NT2/D1 (cell line): Measurements from ENCODE around the gene TRIM13.

ENCODE experiments used
- DNase-seq: peaks from one replicate; pipeline ENCODE4 v3.0.0-alpha.2; 2011; ENCODE audit warnings: low read depth, low spot score
- H3K27me3 ChIP-seq: 2 replicates; pipeline ENCODE4 v1.6.0; 2011; ENCODE audit warnings: mild to moderate bottlenecking; ENCODE audit not compliant: insufficient read length, insufficient read depth
- H3K36me3 ChIP-seq: 2 replicates; pipeline ENCODE4 v1.6.1; 2011; ENCODE audit warnings: mild to moderate bottlenecking, low read length, mixed read lengths; ENCODE audit not compliant: insufficient read depth, insufficient read length
- H3K4me1 ChIP-seq: 2 replicates; pipeline ENCODE4 v1.5.1; 2011; ENCODE audit not compliant: insufficient read depth, insufficient read length
- H3K4me3 ChIP-seq: 2 replicates; pipeline ENCODE4 v1.5.1; 2011; ENCODE audit warnings: low read depth; ENCODE audit not compliant: insufficient read length
- H3K9ac ChIP-seq: 2 replicates; pipeline ENCODE4 v1.6.0; 2011; ENCODE audit warnings: low read depth; ENCODE audit not compliant: insufficient read length
- H3K9me3 ChIP-seq: 2 replicates; pipeline ENCODE4 v1.5.1; 2011; ENCODE audit warnings: mild to moderate bottlenecking, low read length; ENCODE audit not compliant: insufficient read depth
- SUZ12 ChIP-seq: IDR thresholded peaks from 2 replicates; pipeline ENCODE4 v1.6.1; 2011; ENCODE audit not compliant: insufficient read length, insufficient read depth; ENCODE audit errors: extremely low read depth
- YY1 ChIP-seq: IDR thresholded peaks from 2 replicates; pipeline ENCODE4 v1.6.1; 2011; ENCODE audit not compliant: insufficient read length, insufficient read depth
- ZNF274 ChIP-seq: IDR thresholded peaks from 2 replicates; pipeline ENCODE4 v1.6.1; 2011; ENCODE audit warnings: mild to moderate bottlenecking, low read depth, low read length

TRIM13 gene

GRCh38 chr13:49998714-49999624 is 2.1 kb downstream of the TRIM13 start:
- H3K36me3 ChIP-seq: peaks cover 11% of the 10 kb centered on the region
- no peak for TF ChIP-seq ZNF274
- TF ChIP-seq SUZ12: no peak
- no peak for TF ChIP-seq YY1
- H3K9ac ChIP-seq: no peak overlapping the region
- no peak for DNase-seq
- H3K4me3 ChIP-seq: no peak overlapping the region
- no peaks in the 10 kb centered on the region for H3K27me3 ChIP-seq
- H3K9me3 ChIP-seq: peaks cover 3% of the 10 kb centered on the region; the same call in 1 of the 2 replicates
- no peaks in the 10 kb centered on the region for H3K4me1 ChIP-seq

GRCh38 chr13:50001287-50001686 is 4.4 kb downstream of the TRIM13 start:
- Histone ChIP-seq H3K9me3 (peaks cover 3% of the 10 kb centered on the region; the same call in 1 of the 2 replicates), H3K9ac (no peak overlapping the region), H3K27me3 (no peaks in the 10 kb centered on the region), H3K4me1 (no peaks in the 10 kb centered on the region), H3K4me3 (no peak overlapping the region), H3K36me3 (peaks cover 11% of the 10 kb centered on the region)
- TF ChIP-seq YY1 (no peak), ZNF274 (no peak), SUZ12 (no peak)
- DNase-seq: no peak

- Histone ChIP-seq H3K4me1 (no peaks in the 10 kb centered on the region), H3K9me3 (no peaks in the 10 kb centered on the region), H3K4me3 (no peak overlapping the region), H3K27me3 (no peaks in the 10 kb centered on the region), H3K9ac (no peak overlapping the region), H3K36me3 (peaks cover 6% of the 10 kb centered on the region)
- no peak for DNase-seq
- TF ChIP-seq ZNF274 (no peak), YY1 (no peak), SUZ12 (no peak)
These were observed 9.7 kb downstream of the TRIM13 start for GRCh38 chr13:50006426-50007135.

- H3K9ac ChIP-seq: no peak overlapping the region
- no peaks in the 10 kb centered on the region for H3K27me3 ChIP-seq
- H3K36me3 ChIP-seq: peaks cover 12% of the 10 kb centered on the region
- no peak for TF ChIP-seq YY1
- no peak for TF ChIP-seq ZNF274
- no peak for TF ChIP-seq SUZ12
- H3K9me3 ChIP-seq: no peaks in the 10 kb centered on the region
- no peak for DNase-seq
- no peaks in the 10 kb centered on the region for H3K4me1 ChIP-seq
- H3K4me3 ChIP-seq: no peak overlapping the region
These were observed 14.6 kb downstream of the TRIM13 start for GRCh38 chr13:50011461-50011860.

- DNase-seq: no peak
- Histone ChIP-seq H3K27me3 (no peaks in the 10 kb centered on the region), H3K4me3 (no peak overlapping the region), H3K9ac (no peak overlapping the region), H3K4me1 (no peaks in the 10 kb centered on the region), H3K9me3 (no peaks in the 10 kb centered on the region), H3K36me3 (peaks cover 12% of the 10 kb centered on the region)
- TF ChIP-seq SUZ12: no peak
- no peak for TF ChIP-seq ZNF274
- TF ChIP-seq YY1: no peak
These were observed 15.7 kb downstream of the TRIM13 start for GRCh38 chr13:50012396-50013169.

GRCh38 chr13:50014386-50014785 is 17.5 kb downstream of the TRIM13 start:
- Histone ChIP-seq H3K4me1 (no peaks in the 10 kb centered on the region), H3K4me3 (no peak overlapping the region), H3K9ac (no peak overlapping the region), H3K27me3 (no peaks in the 10 kb centered on the region), H3K36me3 (peaks cover 12% of the 10 kb centered on the region), H3K9me3 (no peaks in the 10 kb centered on the region)
- DNase-seq: no peak
- TF ChIP-seq YY1 (no peak), SUZ12 (no peak), ZNF274 (no peak)

GRCh38 chr13:50015258-50015657 is 18.4 kb downstream of the TRIM13 start, which contains the start of gene KCNRG:
Gene KCNRG, plus strand, starts transcription at chr13:50015444. Its CDS starts 50 bp downstream, at chr13:50015494.
- TF ChIP-seq ZNF274 (no peak), SUZ12 (no peak), YY1 (no peak)
- no peak within 1 kb of the TSS for H3K9ac ChIP-seq
- H3K27me3 ChIP-seq: no peaks in the 10 kb centered on the region
- no peak within 1 kb of the TSS for H3K4me3 ChIP-seq
- no peak for DNase-seq
- H3K9me3 ChIP-seq: no peaks in the 10 kb centered on the region
- H3K36me3 ChIP-seq: peaks cover 12% of the 10 kb centered on the region
- no peaks in the 10 kb centered on the region for H3K4me1 ChIP-seq
